Right renal pelvis (tissue), 4 donors: ENCODE data around the gene PDGFRB. TPM values are rescaled to one million over a fixed set of nuclear protein-coding genes. Genes with fewer than 3 reads are reported as not detected.

ENCODE experiments used
- DNase-seq, 4 donors: peaks; one replicate each; pipeline ENCODE4 v3.0.0-alpha.2; 2013; ENCODE audit warnings: low read depth in 4 of 4, low spot score in 3 of 4, missing footprints in 1 of 4
- polyA plus RNA-seq, 4 donors: library from polyadenylated mRNA; unstranded; fragments of 120-200 nt; gene quantifications; one replicate each; pipeline ENCODE4 v1.2.1, GENCODE V29; 2013; ENCODE audit not compliant: insufficient read length in 4 of 4

PDGFRB gene
- polyA plus RNA-seq, 4 donors = 143 to 185 (median 155) TPM

GRCh38 chr5:150119421-150120061 is 36.1 kb downstream of the PDGFRB start:
- DNase-seq = no peak

DNA sequence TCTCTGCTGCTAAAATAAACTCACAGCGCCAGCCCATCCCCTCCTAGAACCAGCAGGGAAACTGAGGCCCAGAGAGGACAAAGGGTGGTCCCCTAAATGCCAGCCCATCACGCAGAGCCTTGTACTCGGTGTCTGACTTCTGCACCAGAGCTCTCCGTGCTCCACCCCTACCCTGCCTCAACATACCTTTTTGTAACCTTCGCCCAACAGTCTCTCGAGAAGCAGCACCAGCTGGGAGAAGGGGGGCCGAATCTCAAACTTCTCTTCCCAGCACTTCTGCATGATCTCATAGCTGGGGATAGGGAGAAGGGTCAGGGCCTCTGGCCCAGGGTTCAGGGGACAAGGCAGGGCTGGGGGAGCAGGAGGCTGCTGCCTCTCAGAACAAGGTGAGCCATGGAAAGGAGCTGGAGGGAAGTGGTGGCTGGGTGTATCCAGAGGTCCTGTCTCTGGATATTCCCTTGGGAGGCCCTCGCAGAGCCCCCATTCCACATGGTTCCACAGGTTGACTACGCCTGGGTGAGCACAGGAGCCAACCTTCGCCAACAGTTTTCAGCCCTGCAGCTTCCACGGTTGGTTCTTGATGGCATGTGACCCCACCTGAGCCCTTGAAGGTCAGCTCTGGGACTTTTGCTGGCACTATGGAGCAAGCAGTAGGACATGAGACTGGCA is 37.0 kb downstream of the PDGFRB start:
- no peak for DNase-seq

GRCh38 chr5:150117945-150118560 is 37.6 kb downstream of the PDGFRB start:
- DNase-seq = no peak

DNA sequence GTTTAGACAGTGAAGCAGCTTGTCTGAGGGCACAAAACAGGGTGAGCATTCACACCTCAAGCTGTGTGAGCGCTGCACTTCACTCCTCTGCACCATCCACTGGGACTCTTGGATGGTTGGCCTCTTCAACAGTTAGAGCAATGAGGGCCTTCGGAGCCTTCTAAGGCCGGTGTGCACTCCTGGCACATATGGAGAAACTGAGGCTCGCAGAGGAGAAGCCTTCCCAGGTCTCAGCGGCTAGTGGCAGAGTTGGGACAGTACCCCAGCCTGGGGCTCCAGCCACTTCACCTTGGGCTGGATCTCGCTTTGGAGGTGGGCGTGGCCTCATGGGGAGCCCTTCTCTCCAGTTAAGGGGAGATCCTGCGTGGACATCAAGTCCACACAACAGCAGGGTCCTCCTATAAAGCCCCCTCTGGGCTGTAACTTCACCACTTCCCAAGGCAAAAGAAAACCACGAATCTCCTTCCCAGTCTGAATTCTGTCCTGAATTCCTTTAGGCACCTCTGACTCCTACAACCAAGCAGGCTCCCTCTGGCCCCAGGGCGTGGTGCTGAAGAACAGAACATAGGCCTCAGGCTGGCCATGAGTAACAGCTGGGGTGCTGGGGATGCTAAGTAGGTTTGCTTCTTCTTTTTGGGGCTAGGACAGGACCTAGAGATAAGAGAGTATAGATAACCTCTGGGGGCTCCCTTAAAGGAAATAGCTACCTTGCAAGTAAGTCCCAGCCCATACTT is 38.8 kb downstream of the PDGFRB start:
- DNase-seq = no peak

GRCh38 chr5:150114773-150115408 is 40.8 kb downstream of the PDGFRB start:
- no peak for DNase-seq

DNA sequence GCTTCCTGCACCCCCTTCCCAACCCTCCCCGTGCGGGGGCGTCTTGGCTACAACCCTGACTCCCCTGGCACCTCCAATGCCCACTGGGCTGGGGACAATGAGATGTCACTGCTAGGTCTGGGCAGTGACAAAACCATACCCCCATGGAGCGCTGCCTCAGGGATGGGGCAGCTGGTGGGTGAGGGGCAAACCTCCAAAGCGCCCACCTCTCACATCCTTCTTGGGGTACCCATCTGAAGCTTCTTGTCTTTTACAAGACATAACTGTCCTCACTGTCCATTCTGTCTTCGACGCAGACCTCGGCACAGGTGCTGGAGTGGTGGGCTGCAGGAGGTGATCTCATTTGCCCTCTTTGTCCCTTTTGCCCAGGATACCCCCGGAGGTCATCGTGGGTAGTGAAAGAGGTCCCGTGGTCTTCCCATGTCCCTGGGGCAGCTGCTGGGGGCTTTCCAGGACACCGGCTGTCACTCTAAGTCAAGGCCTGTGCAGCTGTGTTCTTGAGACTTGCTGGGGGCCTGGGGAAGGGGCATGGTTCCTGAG is 41.5 kb downstream of the PDGFRB start:
- DNase-seq = no peak

- DNase-seq = no peak
Observed at GRCh38 chr5:150113047-150113744, 42.4 kb downstream of the PDGFRB start.

GRCh38 chr5:150112201-150113046 is 43.2 kb downstream of the PDGFRB start:
- no peak for DNase-seq

DNA sequence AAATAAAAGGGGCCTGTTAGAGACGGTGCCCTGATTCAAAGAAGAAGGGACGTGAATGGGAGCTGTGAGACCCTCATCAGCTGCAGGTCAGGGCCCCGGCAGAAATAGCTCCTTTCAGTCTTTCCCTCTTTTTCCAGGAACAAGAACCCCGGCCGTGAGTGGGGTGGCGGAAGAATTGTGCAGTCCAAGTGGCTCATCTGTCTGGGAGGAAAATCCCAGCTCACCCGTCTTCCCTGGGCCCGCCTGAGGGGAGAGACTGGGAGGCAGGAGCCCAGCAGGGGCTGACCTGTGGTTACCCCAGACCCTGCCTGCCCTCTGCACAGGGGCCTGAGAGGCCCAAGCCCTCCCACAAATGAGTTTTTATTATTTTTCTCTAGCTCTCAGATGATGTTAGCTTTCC is 44.5 kb downstream of the PDGFRB start:
- DNase-seq = no peak

DNA sequence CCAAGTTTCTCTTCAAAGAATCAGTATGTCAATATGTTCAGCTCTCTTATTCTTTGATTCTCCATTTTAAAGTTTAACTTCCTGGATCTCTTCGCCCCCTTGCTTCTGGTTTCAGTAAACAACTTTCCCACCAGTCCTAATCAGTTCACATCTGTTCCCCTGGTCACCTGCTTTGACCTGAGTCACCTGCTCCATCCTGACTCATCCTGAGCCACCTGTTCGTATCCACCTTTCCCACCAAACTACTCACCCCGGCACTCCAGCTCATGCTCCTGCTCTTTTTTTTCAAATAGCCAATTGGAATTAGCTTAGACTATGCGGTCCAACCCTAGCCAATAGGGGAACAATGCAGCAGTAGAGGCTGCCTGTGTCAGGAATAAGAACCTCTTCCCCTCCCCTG is 45.7 kb downstream of the PDGFRB start:
- DNase-seq = no peak

DNA sequence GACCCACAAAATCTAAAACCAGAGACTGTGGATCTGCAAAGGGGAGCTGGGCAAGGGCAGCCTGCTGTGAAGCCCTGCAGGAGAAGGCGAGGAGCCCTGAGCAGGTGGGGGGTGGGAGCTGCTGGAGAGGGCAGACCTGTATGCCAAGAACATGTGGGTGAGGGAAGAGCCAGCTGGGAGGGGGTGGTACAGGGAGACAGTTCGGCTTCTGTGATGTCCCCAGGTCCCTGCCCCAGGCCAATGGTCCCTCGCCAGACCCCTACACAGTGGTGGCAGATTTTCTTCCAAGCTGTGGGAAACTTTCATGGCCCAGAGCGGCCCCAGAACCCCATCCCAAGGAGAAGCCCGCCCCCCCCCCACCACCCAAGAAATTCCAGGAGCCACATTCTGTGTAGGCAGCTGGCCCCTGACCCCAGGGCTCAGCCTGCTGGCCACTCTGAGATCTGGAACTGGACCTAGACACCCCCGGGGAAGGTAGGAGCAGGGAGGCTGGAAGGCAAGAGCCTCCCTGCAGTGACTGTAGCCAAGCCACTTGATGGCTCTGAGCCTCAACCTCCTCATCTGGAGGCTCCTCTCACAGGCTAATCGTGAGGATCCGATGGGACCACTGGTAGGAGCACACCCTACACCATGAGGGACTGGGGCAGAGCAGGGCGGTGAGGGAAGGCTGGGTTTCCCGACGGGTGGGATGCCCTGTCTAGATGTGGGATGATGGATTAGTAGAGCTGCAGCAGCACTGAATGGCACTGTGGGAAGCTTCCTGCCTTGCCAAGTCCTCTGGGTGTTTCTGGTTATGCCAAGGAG is 46.7 kb downstream of the PDGFRB start:
- no peak for DNase-seq

DNA sequence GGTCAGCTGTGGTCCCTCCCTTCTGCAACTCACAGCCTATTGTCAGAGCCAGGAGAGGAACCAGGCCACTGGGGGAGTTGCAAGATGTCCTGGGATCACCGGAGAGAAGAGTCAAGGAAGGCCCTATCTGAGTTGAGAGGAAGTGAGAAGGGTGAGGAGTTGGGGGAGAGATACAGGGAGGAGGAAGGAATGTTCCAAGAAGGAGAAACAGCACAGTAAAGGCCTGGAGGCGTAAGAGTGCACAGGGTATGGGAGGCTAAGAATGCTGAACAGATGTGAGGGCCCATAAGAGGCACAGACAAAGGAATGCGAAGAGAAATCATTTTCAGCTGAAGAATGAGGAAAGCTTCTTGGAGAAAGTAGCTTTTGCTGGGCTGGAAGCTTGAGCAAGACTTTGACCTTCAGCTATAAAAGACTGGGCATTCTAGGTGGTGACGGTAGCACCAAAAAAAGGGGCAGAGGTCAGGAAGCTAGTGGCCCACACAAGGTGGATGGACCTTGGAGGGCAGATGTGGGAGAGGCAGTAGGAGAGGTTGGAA is 47.7 kb downstream of the PDGFRB start:
- DNase-seq = no peak

DNA sequence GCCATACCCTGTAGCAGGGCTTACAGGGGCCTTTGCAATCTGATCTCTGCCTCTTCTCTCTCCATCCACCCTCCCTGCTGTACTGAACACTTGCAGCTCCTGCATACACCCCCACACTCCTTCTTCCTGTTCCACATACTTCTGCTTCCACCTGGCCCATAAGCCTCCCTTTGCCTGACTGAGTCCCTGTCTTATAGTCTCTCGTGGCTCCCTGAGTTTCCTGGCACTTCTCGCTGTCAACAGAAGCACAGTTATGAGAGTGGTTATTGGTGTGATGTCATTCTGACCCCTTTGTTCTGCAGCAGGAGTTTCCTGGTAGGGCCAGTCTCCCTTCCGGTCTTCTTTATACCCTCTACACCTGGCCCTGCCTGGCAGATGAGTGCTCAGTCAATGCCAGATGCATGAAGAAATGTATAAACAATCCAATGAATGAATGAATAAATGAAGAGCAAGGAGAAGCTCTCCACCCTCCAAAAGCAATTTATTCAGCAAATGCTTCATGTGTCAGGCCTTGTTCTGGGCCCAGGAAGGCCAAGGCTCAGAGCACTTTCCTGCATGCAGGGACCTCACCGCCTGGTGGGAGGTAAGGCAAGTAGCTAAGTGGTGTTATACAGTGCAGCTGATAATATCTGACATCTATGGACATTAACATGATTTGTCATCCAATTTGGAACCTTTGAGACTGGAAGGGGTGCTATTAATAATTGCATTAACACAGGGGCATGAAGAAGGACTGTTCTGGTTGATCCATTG is 48.8 kb downstream of the PDGFRB start:
- no peak for DNase-seq

DNA sequence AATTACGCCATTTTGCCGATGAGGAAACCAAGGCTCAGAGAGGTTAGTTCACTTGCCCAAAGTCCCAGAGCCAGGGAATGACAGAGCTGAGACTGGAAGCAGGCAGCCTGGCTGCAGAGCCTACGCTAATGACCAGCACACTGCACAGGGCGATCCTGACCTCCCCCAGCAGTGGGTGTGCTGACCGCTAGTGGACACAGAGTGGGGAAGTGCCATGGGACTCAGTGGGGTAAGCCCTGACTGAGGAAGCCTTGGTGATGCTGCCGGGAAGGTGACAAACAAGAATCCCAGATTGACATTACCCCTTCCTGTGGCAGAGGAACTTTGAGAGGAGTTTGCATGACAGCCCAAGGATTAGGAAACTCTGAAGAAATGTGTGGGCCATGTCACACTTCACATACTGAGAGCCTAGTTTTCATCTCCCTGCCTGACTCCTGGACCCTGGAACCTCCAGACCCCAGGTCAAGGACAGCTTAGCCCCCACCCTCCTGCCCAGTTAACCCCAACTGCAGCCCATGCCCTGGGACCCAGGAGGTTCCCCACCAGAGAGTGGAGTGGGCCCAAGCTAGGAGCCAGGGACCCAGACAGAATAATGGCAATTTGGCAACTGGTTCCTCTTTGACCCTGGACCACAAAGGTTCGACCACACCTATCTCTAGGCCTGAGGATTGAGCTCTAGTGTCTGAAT is 49.6 kb downstream of the PDGFRB start:
- no peak for DNase-seq

DNA sequence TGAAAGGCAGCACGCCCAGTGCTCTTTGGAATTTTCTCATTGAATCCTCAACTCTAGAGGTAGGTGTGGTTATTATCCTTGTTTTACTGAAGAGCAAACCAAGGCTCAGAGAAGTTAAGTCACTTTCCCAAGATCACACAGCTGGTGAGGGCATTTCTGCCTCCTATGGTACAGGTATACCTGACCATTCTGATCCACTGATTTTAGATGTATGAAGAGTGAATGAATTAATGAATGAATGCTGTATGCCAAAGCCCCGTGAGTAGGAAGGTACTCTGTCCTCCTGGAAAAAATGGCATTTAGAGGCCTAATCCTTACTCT is 51.1 kb downstream of the PDGFRB start:
- no peak for DNase-seq

GRCh38 chr5:150103678-150104549 is 51.7 kb downstream of the PDGFRB start:
- DNase-seq = no peak
